NCI-H526 (cell line): ENCODE results near the gene NXPH3.

Source experiments
- DNase-seq, 2 experiments: peaks; one replicate each; lab custom pipeline; 2025; lab: John Stamatoyannopoulos, UW

The NXPH3 gene

DNA sequence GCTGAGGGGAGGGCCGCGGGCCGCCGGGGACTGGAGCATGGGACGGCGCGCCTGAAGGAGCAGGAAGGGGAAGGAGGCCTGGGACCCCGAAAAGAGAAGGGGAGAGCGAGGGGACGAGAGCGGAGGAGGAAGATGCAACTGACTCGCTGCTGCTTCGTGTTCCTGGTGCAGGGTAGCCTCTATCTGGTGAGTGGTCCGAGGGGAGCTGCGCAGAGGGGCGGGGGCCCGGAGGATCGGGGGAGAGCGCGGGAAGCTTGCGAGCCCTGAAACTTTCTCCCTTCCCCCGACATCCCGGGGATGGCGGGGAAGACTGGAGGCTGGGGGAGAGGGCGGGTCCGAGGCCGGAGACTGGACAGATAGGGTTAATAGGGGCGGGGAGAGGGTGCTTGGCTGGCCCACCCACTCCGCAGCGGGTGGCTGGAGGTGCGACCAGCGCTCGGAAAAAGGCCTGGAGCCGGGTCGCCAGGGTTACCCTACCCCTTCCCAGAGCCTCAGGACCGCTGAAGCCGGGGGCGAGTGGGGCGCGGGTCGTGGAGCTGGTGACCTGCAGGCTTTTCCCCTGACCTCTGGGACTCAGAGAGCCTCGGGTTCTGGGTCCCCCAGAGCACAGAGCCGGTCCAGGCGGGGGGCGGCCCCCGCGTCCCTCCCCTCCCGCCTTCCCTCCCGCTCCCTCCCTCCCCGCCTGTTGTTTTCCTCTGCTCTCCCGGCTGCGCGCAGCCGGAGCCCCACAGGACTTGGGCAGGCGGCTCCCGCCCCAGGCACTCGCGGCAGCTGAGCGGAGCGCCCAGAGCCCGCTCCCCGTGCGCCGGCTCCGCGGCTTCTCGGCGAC lies 631 bp downstream of the NXPH3 start:
- peak; percentile 33 to 77 for DNase-seq

DNA sequence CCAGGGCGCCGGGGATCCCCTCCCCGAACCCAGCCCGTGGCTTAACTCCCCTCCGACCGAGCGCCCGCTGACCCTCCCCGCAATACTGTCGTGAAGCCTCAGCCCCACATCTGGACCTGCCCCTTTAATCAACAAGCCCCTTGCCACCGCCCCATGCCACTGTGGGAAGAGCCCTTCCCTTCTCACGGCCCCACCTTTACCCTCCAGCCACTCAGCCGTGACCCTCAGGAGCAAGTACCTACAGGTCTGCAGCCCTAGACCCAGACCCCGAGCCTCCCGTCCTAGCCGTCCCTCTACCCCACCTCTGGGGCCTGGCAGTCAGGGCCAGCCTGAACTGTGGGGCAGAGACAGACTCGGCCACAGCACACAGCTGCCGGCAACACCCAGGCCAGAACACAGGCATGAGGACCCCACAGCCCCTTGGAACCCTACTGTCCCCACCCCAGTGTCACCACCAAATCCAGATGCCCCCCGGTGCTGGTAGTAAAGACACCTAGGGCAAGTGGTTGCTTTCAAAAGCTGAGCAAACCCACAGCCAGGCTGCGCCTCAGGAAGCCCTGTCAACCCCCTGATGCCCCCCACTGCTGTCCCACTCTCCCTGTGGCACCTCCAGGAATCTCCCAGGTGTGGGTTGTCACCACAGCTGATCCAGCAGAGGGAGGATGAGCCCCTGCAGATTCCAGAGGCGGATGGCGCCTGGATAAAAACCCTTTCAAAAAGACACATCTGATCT lies 1.4 kb downstream of the NXPH3 start:
- peak in 1 of 2 experiments; percentile 64 for DNase-seq

DNA sequence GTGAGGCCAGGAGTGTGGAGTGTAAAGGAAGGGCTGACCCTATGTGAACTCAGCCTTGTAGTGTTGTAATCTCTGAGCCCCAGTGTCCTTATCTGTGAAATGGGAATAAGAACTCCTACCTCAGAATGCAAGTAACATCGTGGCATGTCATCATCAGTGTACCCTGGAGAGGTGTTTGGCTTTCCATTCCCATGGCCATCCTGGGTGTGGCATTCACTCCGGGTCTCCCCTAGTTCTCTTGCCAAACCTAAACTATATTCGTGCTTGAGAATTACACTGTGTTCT lies 1.9 kb downstream of the NXPH3 start:
- no peak for DNase-seq

DNA sequence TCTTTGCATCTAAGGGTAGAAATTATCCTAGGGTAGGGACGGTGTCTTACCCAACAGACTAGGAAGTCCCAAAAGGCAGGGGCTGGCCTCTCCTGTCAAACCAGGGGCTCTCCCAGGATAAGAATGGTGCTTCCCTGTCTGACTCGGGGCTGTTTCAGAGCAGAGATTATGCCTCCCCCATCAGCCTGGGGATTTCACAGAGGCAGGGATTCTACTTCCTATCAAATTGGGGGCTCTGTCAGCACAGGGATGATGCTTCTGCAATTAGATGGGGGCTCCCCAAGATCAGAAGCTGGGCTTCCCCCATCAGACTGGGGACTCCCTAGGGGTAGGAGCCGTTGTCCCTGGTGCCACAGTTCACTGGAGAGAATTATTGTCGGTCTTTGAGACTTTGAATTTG lies 2.3 kb downstream of the NXPH3 start:
- no peak for DNase-seq

DNA sequence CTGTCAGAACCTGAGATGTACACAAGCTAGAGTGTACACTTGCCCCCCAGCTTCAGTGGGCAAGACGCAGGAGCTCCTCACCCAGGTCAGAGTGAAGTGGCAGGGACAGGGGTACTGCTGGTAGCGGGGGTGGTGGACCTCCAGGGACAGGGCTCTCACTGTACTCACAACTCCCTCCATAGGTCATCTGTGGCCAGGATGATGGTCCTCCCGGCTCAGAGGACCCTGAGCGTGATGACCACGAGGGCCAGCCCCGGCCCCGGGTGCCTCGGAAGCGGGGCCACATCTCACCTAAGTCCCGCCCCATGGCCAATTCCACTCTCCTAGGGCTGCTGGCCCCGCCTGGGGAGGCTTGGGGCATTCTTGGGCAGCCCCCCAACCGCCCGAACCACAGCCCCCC lies 2.7 kb downstream of the NXPH3 start:
- DNase-seq, result no peak

DNA sequence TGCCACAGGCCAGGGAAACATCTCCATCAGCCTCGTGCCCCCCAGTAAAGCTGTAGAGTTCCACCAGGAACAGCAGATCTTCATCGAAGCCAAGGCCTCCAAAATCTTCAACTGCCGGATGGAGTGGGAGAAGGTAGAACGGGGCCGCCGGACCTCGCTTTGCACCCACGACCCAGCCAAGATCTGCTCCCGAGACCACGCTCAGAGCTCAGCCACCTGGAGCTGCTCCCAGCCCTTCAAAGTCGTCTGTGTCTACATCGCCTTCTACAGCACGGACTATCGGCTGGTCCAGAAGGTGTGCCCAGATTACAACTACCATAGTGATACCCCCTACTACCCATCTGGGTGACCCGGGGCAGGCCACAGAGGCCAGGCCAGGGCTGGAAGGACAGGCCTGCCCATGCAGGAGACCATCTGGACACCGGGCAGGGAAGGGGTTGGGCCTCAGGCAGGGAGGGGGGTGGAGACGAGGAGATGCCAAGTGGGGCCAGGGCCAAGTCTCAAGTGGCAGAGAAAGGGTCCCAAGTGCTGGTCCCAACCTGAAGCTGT lies 3.4 kb downstream of the NXPH3 start:
- DNase-seq, result no peak

DNA sequence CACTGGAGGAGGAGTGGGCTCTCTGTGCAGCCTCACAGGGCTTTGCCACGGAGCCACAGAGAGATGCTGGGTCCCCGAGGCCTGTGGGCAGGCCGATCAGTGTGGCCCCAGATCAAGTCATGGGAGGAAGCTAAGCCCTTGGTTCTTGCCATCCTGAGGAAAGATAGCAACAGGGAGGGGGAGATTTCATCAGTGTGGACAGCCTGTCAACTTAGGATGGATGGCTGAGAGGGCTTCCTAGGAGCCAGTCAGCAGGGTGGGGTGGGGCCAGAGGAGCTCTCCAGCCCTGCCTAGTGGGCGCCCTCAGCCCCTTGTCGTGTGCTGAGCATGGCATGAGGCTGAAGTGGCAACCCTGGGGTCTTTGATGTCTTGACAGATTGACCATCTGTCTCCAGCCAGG lies 3.9 kb downstream of the NXPH3 start:
- no peak for DNase-seq

DNA sequence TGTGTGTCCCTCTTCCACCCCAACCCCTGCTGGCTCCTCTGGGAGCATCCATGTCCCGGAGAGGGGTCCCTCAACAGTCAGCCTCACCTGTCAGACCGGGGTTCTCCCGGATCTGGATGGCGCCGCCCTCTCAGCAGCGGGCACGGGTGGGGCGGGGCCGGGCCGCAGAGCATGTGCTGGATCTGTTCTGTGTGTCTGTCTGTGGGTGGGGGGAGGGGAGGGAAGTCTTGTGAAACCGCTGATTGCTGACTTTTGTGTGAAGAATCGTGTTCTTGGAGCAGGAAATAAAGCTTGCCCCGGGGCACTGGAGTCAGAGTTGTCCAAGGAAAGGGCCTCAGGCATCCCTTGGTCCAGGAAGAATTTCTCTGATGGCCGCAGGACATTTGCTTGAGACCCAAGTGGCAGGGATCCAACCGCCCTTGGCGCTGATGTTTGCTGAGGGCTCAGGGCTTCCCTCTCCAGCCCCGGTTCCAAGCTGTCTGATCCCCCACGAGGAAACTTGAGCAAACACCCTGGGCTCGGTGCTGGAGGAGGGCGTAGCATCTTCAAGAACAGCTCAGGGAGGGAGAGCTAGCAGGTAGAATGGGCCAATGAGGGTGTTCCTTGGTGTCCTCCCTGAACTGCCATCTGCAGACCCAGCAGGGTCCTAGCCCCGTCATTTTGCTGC lies 4.5 kb downstream of the NXPH3 start:
- DNase-seq, result no peak

DNA sequence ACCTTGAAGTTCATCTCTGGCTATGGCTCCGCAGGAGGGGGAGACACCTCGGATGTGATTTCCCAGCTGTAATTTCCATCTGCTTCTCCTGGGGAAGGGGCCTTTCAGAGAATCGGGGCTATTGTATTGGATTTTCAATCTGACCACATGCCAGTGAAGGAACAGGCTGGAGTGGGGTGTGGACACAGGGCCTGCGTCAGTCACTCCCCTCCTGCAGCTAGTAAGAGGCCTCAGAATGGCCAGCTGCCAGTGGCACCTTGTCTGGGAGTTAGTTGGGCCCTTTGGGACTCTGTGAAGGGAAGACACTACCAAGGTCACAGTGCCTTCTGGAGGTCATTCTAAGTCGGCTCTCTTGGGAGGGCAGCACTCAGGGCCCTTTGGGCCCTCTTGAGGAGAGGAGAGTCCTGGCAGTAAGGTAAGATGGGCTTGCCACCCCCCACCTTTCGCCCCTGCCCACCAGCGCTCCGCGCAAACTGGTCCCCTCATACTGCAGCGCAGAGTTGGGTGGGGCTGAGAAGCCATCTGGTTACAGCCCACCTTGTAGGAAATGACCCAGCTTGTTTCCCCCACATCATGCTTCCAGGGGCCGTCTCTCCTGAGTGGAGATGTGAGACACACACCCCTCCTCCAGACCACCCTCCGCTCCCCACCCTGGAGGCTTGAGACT lies 5.4 kb downstream of the NXPH3 start:
- no peak for DNase-seq

DNA sequence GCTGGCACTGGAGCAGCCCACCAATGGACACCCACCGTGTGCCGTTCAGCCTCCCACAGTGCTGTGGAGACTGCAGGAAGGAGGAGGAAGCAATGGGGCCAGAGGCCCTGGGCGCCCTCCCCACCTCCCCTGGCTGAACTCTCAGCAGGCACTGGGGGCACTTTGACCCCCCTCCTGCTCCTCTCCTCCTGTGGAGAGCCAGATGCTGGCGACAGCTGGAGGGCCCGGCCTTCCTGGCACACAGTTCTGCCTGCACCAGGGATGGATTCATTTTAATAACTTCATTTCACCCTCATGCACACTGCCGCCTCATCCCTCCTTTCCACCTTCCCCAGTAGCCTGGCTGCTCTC lies 6.0 kb downstream of the NXPH3 start:
- no peak for DNase-seq

DNA sequence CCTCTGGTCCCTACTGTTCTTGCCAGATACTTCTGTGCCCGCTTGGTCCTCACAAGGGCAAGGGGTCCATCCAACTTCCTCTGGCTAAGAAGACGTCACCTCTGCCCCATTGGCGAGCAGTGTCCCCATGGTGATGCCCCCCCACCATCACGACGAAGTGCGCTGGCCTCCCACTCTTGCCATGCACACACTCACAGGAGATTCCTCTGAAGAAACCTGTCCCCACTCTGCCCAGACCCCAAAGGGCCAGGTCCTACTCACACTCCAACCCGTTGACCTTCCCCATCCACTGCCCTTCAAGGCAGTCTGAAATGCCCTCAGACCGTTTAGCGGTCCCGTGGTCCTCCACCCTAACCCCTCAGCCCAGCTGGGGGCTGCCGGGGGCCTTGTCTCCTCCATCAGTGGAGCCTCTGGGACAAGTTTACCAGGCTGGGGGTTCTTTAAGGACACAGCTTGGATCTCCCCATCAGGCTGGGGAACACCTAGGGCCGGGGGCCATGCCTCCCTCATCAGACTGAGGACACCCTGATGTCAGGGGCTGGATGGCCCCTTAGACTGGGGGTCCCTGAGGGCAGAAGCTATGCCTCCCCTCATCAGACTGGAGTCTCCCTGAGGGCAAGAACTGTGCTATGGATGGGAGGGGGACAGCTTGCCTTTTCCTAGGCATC lies 6.5 kb downstream of the NXPH3 start:
- DNase-seq, result no peak

DNA sequence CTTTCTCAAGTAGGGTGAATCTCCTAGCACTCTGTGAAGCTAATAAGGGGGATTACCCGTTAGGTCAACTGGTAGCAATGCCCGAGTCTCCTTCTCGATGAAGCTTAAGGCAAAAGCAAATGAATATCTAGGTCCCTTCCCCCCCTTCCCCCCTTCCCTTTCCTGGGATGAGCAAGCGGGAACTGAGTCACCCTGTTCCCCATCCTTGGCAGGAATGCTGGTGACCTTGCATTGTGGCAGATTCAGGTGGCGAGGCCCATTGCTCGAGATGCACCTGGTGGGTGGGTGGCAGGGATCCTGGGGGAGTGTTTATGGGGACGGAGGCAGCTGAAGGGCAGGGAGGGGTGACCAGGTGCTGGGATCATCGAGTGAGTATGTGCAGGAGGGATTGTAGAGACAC lies 7.1 kb downstream of the NXPH3 start:
- DNase-seq, result no peak

DNA sequence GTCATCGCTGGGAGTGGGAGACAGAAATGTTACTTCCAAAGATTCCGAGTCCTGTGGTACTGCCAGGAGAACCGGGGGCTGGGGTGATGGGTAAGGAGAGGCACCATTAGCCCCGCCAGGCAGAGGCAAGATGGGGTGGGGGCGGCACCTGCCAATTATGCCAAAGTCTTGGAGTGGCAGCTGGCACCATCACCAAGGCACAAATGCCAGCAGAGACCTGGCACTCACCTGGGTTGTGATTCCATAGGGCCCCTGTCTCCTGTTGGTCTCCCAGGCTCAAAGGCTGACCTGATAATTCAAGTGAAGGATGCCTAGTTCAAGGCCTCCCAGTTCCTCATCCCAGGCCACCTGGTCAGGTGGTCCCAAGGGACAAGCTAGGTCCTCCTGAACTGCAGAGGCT lies 7.6 kb downstream of the NXPH3 start:
- DNase-seq, result no peak

DNA sequence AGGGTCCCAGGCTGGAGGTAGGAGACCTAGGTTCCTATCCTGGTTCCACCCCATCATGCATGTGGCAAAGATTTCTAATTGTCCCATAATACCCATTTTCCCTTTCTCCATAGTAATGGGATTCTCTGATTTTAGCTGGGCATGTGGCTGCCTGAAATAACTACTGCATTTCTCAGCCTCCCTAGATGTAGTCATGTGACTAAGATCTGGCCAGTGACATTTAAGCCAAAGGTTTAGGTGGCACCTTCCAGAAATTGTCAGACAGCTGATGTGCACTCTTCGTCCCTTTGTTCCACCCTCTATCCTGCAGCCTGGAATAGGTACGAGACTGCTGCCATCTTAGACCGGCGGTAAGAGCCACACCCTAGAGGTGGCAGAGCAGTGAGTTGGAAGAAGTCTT lies 8.2 kb downstream of the NXPH3 start:
- DNase-seq, result no peak

DNA sequence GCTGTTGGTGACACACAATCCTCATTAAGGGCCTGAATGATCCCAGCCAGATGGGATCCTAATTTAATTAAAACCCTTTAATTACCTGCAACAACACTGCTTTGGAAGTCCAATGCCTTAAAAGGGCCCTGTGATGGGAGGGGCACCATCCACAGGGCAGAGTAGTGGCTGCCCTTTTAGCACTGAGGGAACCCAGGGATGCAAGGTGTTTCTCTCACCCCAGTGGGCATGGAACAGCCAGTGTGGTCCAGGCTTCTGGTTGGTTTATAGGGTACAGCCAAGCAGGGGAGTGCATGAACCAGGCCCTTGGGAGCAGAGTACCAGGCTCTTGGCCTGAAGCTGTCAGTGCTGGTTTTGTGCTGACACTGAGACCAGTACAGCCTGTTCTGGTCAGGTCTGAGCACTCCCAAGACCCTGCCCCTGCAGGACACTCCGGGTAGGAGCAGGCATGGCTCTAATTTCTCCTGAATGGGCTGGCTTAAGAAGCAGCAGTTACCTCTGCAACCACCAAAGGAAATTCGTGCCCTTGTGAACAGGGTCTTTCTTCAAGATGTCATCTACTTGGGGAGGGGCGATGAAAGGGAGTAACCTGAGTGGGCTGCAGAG lies 9.9 kb downstream of the NXPH3 start:
- DNase-seq, result peak in 1 of 2 experiments; percentile 25

DNA sequence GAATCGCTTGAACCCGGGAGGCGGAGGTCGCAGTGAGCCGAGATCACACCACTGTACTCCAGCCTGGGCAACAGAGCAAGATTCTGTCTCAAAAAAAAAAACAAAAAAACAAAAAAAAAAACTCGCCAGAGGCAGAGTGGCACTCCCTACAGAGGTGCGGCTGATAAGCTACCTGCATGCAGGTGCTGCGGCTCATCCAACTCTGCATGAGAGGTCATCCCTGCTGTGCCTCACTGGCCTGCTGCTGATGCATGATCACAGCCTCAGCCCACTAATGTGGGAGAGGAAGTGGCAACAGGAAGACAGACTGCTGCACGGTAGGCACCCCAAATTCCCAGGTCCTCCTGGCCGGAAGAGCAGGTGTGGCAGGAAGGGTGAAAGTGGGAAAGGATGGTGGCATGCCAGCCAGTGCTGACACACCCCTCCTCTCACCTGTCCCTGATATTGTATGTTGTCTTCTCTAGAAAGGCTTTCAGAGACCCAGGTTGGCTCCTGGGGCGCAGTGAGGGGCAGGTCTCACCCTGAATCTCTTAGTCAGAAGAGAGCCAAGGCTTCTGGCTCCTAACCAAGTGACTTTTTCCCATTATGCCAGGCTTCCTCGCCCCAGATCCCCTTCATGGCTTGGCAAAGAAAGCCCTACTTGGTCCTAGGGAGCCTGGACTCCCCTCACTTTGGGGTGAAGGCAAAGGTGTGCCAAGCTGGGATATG lies 11.8 kb downstream of the NXPH3 start:
- no peak for DNase-seq

DNA sequence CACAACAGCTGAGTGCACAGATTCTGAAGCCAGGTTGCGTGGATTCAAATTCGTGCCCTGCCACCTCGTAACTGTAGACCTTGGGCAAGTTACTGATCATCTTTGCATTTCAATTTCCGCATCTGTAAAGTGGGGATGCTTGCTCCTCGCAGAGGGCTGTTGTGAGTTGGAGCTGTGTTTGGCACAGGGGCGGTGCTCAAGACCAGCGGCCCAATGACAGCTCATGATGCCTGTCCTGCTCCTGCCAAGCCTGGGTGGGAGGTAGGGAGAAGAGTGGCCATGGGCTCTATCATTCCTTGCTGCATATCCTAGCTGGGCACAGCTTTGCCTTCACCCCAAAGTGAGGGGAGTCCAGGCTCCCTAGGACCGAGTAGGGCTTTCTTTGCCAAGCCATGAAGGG lies 12.6 kb downstream of the NXPH3 start:
- no peak for DNase-seq

DNA sequence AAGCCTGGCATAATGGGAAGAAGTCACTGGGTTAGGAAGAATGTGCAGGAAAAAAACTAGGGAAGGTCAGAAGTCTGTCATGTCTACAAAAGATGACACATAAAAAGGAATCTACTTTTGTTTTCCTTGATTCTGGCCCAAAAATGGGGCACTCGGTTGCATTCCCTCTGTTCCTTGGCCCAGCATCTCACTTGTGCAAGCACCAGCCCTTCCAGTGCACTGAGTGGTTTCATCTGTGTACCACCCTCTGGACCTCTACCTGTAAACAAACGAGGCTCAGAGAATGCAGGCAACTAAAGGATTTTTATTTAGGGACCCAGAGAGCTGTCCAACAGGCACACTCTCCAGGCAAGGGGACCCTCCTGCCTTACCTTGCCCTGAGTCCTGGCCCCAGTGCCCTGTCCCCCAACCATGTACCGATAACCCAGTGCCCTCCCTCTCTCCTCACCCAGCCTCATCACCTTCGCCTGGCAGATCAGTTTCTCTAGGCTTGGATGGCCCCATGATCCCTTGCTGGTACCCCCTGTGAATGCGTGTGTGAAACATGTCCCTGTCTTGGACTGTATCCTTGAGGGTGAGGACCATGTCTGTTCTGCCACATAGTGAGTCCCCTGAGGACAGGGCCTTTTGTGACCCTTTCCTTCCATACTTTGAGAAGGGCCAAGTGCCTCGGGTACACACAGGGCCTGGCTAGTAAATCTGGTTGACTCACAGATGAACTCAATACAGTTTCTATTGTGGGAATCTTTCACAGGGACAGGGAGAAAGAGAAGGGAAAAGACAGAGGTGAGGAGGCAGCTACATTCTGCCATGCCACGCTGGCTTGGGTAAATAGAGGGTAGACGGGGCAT lies 13.3 kb downstream of the NXPH3 start:
- DNase-seq, result no peak

DNA sequence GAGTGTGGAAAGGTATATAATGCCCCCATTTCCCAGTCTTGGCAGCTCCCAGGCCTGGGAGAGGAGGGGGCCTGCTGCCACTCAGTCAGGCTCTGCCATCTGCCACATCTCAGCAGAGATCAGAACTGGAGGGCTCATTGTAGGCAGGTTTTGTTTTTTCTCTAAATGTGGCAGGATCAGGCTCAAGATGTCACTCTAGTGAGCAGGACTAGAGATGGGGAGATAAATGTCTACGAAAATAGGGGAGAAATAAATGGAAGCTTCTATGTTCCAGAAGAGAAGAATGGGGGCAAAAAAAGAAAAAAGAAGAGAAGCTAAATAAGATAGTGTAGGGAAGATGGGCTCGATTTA lies 13.9 kb downstream of the NXPH3 start:
- no peak for DNase-seq

DNA sequence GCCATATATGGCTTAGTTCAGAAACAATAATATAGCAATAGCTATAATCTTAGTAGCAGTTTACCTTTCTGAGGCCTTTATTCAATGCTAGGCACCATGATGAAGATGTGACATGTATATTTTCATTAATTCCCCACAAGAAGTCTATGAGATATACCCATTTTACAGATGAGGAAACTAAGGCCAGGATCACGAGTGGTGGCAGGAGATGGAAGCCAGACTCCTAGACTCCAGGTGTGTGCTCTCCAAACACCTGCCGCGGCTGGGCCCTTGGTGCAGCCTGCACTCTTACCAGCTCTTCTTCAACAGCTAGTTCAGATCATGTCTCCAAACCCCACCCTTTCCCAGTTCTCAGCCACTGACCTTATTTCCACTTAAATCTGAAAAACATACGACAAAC lies 15.2 kb downstream of the NXPH3 start:
- DNase-seq, result no peak
